HTERT RPE-1 (cell line): Measurements from ENCODE around the gene RNASE9.
"Not testable (repeated sequence)": the region's sequence is repeated elsewhere in the genome, so short reads cannot be mapped to it uniquely, and the experiment has no call there.

Experiments
- in situ Hi-C: fragments of 300-500 bp; cut with MboI; formaldehyde crosslinking; loops from 4 replicates; pipeline ENCODE4 v1.14.3; 2020; ENCODE audit warnings: low sequenced_read_pairs

The RNASE9 gene

DNA sequence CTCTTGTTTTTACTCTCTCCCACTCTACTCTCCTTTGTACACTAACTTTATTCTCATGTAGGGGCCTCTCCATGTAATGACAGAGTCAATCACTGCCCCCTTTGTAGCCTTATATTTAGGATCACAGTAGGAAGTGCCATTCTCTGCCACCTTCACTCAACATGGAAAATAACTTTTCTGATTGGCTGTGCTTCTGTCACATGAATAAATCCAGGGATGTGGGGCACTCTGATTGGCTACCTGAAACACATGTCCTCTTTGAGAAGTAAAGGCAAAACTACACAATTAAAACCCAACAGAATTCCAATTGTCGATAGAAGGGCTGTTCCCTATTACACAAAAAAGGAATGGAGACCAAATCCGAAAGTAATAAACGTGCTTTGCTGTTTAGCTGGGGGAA, at the start of gene RNASE9:
RNASE9 (minus strand) TSS at position 87 of the 400 bp plus-strand sequence.
- in situ Hi-C loops = no loop called here

DNA sequence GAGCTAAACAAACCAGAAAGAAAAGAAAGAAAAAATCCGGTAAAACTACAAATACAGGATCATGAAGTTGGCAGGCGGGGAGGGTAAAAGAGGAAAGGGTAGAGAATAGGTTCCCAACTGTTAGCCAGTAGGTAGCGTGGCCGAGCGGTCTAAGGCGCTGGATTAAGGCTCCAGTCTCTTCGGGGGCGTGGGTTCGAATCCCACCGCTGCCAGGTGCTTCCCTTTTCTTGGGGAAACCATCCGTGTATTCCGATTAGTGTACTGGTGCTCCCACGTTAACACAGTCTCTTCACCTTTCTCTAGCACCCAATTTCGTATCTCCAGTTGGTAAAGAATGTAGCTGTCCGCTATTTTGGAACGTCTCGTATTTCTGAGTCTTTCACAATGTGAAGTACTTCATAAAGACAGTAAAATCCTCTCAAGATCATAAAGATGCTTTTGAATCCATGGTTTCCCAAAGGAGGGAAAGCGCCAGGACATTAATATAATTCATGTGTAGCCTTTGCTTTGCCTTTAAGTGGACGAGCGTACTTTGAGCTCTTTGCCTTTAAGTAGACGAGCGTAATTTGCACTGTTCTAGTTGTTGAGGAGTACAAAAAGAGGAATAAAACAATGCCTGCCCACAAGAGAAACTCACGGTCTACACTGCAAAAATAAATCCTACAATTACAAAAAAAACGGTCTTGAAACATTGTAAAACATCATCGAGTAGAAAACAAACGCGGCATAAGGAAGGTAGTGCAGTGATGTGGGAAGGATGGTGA, 49.3 kb upstream of the RNASE9 start:
- in situ Hi-C loops = no loop called here

DNA sequence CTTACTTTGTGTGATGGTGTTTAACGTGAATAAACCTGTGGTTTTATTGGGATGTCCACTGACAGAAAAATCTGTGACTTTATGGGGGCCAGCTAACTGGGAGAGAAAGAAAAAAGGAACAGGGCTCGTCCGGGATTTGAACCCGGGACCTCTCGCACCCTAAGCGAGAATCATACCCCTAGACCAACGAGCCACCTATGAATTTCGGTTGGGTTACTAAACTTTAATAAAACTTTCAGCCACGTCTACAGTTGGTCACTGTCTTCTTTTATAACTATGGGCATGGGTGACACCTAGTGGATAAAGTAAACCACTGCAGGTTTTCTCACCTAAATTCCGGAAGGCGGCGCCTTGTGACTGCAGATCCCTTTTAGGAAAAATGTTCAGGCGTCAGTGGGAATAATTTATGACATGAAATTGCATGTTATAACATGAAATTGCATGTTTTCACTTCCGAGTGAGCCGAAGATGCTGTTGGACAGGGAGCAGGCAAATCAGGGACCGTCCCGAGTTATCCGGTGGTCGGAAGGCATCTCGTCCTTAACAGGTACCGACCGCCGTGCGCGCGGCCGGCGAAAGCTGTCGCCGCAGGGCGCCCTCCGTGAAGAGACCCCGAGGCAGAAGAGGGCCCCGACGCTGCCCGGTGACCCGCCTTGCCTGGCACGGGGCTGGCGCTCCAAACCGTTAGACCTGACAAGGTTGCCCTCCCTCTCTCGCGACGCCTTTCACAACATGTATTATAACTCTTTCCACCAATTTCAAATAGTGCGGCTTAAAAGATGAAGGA, 48.6 kb upstream of the RNASE9 start:
- in situ Hi-C loops = no loop called here

DNA sequence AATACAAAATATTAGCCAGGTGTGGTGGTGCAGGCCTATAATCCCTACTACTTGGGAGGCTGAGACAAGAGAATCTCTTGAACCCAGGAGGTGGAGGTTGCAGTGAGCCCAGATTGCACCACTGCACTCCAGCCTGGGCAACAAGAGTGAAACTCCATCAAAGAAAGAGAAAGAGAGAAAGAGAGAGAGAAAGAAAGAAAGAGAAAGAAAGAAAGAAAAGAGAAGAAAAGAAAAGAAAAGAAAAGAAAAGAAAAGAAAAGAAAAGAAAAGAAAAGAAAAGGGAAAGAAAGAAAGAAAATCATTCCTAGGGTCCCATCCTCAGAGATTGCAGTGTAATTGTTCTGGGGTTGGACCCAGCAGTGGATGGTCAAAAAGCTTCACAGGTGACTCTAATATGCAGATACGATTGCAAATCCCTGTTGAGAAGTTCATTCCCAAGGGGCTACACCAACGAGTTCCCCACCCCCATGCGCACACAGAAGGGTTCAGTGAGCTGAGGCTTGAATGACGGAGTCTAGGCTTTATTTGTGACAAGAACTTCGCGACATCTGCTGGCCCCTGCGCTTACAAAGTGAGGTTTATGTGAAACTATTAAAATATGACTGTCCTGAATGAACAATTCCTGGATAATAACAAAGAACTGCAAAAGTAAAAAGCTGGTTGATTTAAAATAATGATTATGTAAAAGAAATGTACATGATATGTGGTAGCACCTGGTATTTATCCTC, 47.7 kb upstream of the RNASE9 start:
- in situ Hi-C loops = no loop called here

DNA sequence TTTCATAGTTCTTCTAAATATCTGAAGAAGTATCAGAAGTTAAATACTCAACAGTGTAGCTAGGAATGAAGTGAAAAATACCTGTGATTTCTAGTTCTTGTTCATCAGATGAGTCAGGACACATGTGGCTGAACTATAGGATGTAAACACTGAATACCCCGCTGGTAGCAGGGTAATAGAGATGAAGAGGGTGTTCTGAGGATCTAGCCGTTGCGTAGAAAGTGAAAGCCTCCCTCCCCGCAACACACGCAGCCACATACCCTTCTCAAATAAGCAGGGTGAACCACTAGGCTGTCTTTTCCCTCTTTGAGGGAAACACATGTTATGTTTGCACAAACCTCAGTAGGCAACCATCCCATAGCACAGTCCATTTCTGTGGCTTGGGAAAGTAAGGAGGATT, 46.8 kb upstream of the RNASE9 start:
- in situ Hi-C loops = no loop called here

DNA sequence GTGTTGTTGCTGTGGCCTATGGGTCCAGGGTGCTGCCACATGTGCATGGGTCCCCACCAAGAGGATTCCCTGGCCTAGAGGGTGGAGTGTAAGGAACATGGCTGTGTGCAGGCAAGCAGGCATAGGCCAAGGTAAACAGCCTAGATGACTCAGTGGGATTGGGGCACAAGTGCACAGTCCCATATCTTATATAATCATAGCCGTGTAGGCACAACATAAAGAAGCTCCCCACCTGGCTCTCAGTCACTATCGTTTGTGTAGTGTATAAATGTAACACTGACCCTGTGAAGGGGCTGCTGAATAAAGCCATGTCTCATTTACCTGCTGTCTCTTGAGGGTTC, 46.0 kb upstream of the RNASE9 start:
- in situ Hi-C loops = no loop called here

DNA sequence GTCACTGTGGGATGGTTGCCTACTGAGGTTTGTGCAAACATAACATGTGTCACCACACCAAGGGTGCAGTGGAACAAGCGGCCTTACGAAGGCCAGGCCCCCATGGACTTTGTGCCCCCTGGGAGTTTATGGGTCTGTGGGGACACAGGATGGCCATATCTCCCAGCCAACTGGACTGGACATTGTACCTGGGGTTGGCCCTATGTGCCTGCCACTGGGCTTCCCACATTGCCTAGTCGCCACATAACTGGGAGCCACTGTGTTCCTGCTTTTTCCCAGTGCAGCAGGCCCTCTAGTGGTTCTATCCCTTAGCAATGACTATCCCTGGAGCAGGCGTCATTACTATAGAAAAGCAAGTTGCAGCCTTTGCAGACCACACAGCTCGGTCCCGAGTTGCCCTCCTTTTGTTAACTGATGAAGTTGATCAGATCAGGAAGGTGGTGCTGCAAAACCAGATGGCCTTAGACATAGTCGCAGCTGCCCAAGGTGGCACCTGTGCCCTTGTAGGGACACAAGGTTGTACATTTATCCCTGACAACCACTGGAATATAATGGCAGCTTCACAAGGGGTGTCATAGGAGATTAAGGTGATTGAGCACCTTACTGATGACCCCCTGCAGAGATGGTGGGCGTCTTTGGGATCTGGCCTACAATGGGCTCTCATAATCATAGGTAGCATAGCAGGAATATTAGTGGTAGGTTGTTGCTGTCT, 45.5 kb upstream of the RNASE9 start:
- in situ Hi-C loops = no loop called here

DNA sequence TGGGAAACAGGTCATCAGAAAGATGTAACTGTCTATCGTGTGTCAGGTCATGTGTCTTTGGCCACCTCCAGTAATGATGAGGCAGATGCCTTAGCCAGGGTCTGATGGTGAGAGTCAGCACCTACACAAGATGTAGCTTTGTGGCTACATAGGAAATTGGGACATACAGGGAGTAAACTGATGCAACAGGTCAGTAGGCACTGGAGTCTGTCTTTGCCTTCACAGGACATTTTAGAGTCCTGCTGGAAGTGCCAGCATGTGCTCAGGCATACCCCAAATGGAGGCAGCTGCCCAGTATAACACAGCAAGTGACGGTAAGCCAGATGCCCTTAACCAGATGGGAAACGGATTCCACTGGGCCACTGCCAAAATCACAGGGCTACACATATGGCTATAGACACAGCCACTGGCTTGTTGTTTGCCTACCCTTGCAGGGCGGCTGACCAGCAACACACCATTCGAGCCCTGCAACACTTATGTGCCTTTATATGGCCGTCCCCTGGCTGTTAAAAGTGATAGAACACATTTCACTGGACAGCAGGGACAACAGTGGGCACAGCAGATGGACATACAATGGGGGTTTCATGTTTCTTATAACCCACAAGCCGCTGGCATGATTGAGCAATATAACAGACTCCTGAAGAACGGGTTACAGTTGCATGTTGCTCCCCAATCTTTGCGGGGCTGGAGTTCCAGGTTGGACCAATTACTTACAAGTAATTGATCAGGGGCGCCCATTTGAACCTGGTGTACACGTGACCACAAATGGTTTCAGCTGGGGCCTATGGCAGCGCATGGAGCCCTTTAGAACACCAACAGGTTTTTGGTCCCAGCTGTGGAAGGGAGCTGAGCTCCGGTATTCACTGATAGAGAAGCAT, 43.2 kb upstream of the RNASE9 start:
- in situ Hi-C loops = no loop called here

DNA sequence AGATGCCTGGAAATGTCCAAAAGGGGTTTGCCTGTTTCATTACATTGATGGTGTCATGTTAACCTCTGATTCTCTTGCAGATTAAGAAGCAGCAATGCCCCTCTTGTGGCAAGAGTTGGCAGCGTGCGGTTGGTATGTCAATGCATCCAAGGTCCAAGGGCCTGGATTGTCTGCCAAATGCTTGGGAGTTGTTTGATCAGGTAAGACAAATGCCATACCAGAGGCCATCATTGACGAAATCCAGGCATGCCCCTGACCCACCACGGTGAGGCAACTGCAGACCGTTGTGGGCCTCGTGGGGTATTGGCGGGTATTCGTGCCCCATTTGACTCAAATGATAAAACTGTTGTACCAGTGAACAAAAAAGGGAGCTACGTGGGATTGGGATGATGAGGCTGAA, 41.7 kb upstream of the RNASE9 start:
- in situ Hi-C loops = no loop called here

DNA sequence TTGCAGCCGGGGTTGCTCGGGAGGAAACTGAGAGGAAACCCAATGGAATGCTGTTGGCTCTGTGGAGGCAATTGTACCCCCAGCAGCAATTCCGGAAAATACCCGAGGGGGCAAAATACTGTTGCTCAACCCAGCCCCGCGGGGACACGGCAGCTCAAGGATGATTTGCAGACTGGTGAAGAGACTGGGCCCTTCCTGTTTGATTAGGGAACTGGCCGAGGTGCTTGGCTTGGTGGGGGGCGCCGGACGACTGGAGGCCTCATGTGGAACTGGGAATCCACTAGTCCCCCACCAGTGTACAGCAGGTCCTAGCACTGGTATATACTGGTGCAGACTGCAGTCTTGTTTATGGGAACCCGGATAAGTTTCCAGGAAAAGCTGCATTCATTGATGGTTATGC, 40.7 kb upstream of the RNASE9 start:
- in situ Hi-C loops = no loop called here

DNA sequence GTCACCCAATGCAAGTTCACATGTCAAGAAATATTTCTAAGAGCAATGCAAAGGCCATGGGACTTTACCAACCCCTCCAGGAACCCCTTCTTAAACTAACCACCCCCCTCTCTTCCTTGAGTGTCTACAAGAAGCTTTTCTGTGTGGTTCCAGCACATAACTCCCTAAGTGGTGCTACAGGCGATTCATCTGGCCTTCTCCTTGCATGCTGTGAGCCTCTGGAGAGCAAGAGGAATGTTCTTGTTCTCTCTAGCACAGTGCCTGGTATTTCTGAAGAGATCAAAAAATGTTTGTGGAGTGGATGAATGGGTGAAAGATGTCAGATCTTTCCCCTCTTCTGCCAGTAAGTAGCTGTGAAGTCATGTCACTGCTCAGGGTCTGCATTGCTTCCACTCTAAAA, 36.3 kb upstream of the RNASE9 start:
- in situ Hi-C loops = no loop called here

DNA sequence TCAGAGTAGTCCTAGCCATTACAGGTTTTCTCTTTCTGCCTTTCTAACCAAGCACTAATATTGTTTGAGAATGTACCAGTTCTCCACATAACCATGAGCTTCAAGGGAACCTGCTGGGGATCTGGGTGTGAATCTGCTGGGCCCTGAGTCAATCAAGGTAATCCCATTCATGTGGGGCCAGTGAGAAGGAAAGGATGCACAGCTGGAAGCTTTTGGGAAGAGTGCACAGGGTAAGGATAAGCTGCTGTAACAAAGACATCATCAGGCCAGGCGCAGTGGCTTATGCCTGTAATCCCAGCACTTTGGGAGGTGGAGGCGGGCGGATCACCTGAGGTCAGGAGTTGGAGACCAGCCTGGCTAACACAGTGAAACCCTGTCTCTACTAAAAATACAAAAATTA, 34.9 kb upstream of the RNASE9 start:
- in situ Hi-C loops = not testable (repeated sequence)

DNA sequence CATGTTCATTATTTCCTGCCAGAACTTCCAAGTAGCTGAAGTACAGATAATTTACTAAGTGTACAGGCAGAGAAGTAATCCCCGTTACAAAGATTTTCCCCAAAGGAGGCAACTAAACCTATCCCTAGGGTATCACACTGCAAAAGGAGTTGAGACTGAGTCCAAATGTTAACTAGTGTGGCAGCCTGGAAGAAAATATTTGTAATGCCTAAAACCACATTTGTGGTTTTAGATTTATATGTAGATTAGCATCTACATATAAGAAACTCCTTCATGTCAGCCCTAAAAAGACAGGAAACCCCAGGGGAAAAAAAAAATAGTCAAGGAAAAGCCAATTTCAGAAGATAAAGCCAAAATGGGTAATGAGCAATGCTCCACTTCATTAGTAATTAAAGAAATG, 31.7 kb upstream of the RNASE9 start:
- in situ Hi-C loops = no loop called here

DNA sequence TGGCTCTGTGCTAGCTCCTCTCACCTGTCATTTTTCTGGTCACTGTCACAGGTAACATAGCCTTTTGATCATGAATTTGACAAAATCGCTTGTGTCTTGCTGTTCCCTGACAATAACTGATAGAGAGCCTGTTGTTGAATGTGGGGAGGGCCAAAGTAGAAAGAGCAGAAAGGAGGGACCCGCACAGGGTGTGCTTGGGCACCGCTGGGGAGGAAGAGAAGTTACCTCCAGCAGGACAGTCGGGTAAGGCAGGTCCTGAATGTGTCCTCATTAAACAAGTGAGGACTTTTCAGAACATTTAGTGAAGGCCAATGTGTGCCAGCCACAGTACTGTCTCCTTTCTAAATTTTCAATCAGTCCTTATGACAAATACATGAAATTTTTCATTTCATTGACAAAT, 30.4 kb upstream of the RNASE9 start, which contains the start of gene RNASE12:
RNASE12 (minus strand) TSS at position 142 of the 400 bp plus-strand sequence. CDS start 653 bp downstream, outside the sequence.
- in situ Hi-C loops = no loop called here

DNA sequence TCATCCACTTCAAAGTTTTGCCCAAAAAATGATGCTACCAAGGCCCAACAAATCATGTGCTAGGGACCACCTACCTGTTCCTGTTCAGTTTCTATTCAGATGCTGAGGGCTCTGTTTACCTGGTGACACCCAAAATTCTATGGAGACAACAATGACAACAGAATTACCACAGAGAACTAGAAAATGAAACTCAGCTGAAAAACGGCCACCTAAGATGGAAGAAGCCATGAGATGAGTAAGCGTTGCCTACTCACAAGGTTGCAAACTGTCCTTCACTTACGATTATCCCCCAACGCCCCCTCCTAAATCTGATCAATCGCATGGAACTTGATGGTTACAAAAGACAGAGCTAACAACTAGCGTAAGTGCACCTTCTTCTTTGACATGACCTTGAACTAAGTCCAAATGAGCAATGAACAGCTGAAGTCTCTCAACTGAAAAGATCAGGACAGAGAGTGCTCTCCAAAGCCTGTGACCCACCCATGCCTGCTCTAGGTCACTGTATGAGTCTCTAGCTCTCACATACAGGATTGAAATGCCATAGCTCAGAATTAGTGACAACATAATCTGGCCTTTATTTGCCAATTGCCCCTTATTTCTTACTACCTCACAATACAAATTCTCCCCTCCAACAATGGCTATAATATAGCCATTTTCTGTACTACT, 26.8 kb upstream of the RNASE9 start, which contains the start of gene RNASE11:
RNASE11 (minus strand) TSS at position 513 of the 666 bp plus-strand sequence.
- in situ Hi-C loops = no loop called here

DNA sequence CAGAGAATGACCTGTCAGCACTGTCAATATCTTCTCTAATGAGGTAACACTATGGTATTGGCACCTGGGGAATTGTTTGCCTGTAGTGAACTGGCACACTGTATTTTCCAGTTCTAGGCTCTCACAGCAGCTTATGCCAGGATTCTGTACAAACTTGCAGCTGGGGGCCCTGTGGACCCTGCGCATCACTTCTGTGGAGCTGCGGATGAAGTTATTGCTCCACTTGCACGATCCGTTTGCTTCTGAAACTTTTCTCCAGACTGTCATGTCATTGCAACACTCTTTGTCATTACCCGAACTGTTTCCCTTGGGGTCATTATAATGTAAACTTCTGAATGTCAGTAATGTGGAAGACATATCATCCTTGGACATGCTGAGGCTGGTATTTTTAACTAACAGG, 23.1 kb upstream of the RNASE9 start:
- in situ Hi-C loops = no loop called here

DNA sequence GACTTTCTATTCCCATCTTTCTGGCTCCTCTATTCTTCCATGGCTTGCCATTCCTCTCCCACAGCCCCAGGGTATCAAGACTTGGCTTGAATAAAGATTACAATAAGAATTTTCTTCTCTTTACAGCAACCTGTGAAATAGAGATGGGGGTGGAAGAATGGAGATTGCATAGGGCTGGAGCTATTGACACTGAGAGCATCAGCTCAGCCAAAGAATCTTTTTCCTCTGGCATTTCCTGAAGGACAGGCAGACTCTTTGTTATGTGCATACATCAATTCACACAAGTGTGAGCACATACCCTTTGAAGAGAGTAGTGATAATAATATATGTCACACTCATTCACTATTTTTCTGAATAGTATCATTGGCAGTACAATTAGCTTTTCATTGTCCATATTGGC, 22.3 kb upstream of the RNASE9 start:
- in situ Hi-C loops = no loop called here

DNA sequence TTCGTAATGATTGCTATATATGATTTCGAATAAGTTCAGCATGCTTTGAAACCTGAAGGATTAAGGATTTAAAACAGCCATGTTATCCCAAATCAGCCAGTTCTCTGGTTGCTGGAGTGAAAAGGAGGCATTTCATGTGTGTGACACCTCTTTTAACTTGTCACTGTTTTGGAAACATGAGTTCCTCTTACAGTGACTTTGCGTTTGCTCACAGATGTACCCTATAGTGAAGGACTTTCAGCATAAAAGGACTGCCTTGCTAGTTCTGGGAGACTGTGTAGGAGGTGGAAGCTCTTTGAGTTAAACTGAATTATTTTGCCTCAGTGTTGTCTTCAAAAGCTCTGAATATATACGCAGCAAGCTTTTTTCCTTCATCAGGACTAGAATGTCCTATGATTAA, 19.4 kb upstream of the RNASE9 start:
- in situ Hi-C loops = no loop called here

DNA sequence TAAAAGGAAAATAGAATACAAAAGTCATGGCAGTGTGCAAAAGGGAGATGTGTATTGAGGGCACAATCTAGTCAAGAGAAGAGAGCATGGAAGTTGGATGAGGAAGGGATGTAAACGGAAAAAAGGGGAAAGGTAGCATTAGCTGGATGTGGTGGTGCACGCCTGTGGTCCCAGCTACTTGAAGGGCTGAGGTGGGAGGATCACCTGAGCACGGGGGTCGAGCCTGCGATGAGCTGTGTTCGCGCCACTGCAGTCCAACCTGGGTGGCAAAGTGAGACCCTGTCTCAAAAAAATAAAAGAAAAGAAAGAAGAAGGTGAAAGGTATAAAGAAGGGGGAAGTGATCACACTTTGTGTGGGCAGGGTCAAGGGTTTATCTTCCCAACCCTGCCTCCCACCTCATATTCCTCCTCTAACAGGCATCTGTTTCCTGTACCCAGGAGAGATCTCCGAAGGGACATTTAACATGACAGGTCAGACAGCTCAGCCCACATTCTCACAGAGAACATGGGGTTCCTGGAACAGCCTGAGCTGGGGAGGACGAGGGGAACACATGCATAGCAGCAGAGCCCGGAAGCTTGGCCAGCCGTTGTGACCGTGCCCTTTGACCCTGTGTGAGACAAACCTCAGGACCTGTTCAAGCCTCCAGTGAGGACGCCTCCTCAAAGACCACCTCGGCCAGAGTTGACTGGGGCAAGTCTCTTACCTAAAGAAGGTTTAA, 18.1 kb upstream of the RNASE9 start:
- in situ Hi-C loops = no loop called here
